IMR-90 (cell line): ENCODE data around the gene RBMS3. TPM values are rescaled to one million over a fixed set of nuclear protein-coding genes. Genes with fewer than 3 reads are reported as not detected.

Experiments used
- ATAC-seq: fragments of 200-7000 bp; cut with Tn5 transposase; 2 replicates; pipeline ENCODE4 v1.9.1; 2020; ENCODE audit warnings: low read depth, mild to moderate bottlenecking, moderate library complexity
- BruUV-seq: library from RNA; stranded (reverse); fragments of 400-500 nt; replicated peaks from 2 replicates; lab custom pipeline; 2021; lab: Mats Ljungman, UMichigan
- CTCF ChIA-PET: fragments of 300-600 bp; formaldehyde crosslinking; extraction: SDS; loops from one replicate; lab custom pipeline; 2021; ENCODE audit warnings: antibody characterized with exemption; lab: Yijun Ruan, JAX
- POLR2A ChIA-PET: fragments of 300-600 bp; sonication (Branson Sonifier 250); formaldehyde crosslinking; loops from one replicate; lab custom pipeline; 2022; ENCODE audit warnings: antibody characterized with exemption; ENCODE audit not compliant: unreplicated experiment; lab: Charles Lee
- DNase-seq: peaks from one replicate; pipeline ENCODE4 v3.0.0; 2013
- H2AFZ ChIP-seq: replicated peaks from 2 replicates; pipeline ENCODE3; 2013; ENCODE audit warnings: low read length, mild to moderate bottlenecking; ENCODE audit not compliant: poor library complexity
- H2AK5ac ChIP-seq: 2 replicates; pipeline ENCODE4 v1.6.1; 2013; ENCODE audit warnings: low read depth, low read length, inconsistent platforms
- H2AK9ac ChIP-seq: replicated peaks from 2 replicates; pipeline ENCODE3; 2013; ENCODE audit warnings: mild to moderate bottlenecking, low read depth, low read length, moderate library complexity; ENCODE audit not compliant: poor library complexity
- H2BK120ac ChIP-seq: 2 replicates; pipeline ENCODE4 v1.6.1; 2013; ENCODE audit warnings: low read depth, low read length, inconsistent platforms
- H2BK15ac ChIP-seq: 3 replicates; pipeline ENCODE4 v1.6.1; 2013; ENCODE audit warnings: low read depth, low read length, inconsistent platforms
- H2BK20ac ChIP-seq: 2 replicates; pipeline ENCODE4 v1.6.1; 2013; ENCODE audit warnings: low read depth, mild to moderate bottlenecking, inconsistent platforms, low read length, moderate library complexity
- H2BK5ac ChIP-seq: 2 replicates; pipeline ENCODE4 v1.6.1; 2013; ENCODE audit warnings: mild to moderate bottlenecking, low read depth, low read length, inconsistent platforms; ENCODE audit not compliant: poor library complexity, severe bottlenecking
- H3K14ac ChIP-seq: replicated peaks from 2 replicates; pipeline ENCODE4 v1.6.1; 2013; ENCODE audit warnings: low read depth, low read length, inconsistent platforms
- H3K18ac ChIP-seq: 2 replicates; pipeline ENCODE4 v1.6.1; 2013; ENCODE audit warnings: low read depth, low read length, control low read depth
- H3K23ac ChIP-seq: 2 replicates; pipeline ENCODE4 v1.6.1; 2013; ENCODE audit warnings: low read depth, low read length, inconsistent platforms
- H3K27ac ChIP-seq: 2 replicates; pipeline ENCODE4 v1.5.1; 2013; ENCODE audit warnings: mild to moderate bottlenecking, control low read depth, low read length; ENCODE audit not compliant: insufficient read depth
- H3K27me3 ChIP-seq: 2 replicates; pipeline ENCODE4 v1.6.1; 2013; ENCODE audit warnings: low read length; ENCODE audit not compliant: control insufficient read depth, insufficient read depth
- H3K36me3 ChIP-seq: 2 replicates; pipeline ENCODE4 v1.6.1; 2013; ENCODE audit warnings: low read length, mixed read lengths; ENCODE audit not compliant: control insufficient read depth, insufficient read depth
- H3K4ac ChIP-seq: 2 replicates; pipeline ENCODE4 v1.6.1; 2013; ENCODE audit warnings: low read depth, low read length, inconsistent platforms
- H3K4me1 ChIP-seq: 2 replicates; pipeline ENCODE4 v1.6.1; 2013; ENCODE audit warnings: low read length, mixed read lengths; ENCODE audit not compliant: control insufficient read depth, insufficient read depth
- H3K4me2 ChIP-seq: 2 replicates; pipeline ENCODE4 v1.6.1; 2013; ENCODE audit warnings: low read depth, mild to moderate bottlenecking, control low read depth, low read length, moderate library complexity
- H3K4me3 ChIP-seq: 2 replicates; pipeline ENCODE4 v1.5.1; 2013; ENCODE audit warnings: low read depth, mild to moderate bottlenecking, control low read depth, low read length, moderate library complexity; ENCODE audit not compliant: insufficient read depth
- H3K56ac ChIP-seq: 2 replicates; pipeline ENCODE4 v1.6.1; 2013; ENCODE audit warnings: low read length, inconsistent platforms; ENCODE audit not compliant: insufficient read depth; ENCODE audit errors: extremely low read depth
- H3K79me1 ChIP-seq, 2 experiments: 2 replicates each; pipeline ENCODE4 v1.6.1; 2013; ENCODE audit warnings: low read length in 2 of 2, inconsistent platforms in 1 of 2, low read depth in 1 of 2
- H3K9ac ChIP-seq: 2 replicates; pipeline ENCODE4 v1.6.1; 2013; ENCODE audit warnings: low read depth, low read length, control low read depth
- H3K9me1 ChIP-seq: 2 replicates; pipeline ENCODE4 v1.6.1; 2013; ENCODE audit warnings: low read length, inconsistent platforms; ENCODE audit not compliant: insufficient read depth
- H3K9me3 ChIP-seq: 2 replicates; pipeline ENCODE4 v1.6.1; 2013; ENCODE audit warnings: low read length; ENCODE audit not compliant: control insufficient read depth, insufficient read depth
- H4K20me1 ChIP-seq: 2 replicates; pipeline ENCODE4 v1.6.1; 2013; ENCODE audit warnings: low read length, inconsistent platforms; ENCODE audit not compliant: insufficient read depth
- H4K5ac ChIP-seq: 2 replicates; pipeline ENCODE4 v1.6.1; 2013; ENCODE audit warnings: mild to moderate bottlenecking, low read depth, low read length, control low read depth
- H4K8ac ChIP-seq, 2 experiments: 2 replicates each; pipeline ENCODE4 v1.6.1; 2013; ENCODE audit warnings: low read depth in 2 of 2, low read length in 2 of 2, control low read depth in 1 of 2, inconsistent platforms in 1 of 2
- H4K91ac ChIP-seq: 2 replicates; pipeline ENCODE4 v1.6.1; 2013; ENCODE audit warnings: low read depth, low read length, inconsistent platforms; ENCODE audit not compliant: insufficient read depth
- BHLHE40 ChIP-seq: fragments of 150-350 bp; IDR thresholded peaks from 2 replicates; pipeline ENCODE4 v1.6.1; 2016; ENCODE audit warnings: mild to moderate bottlenecking, low read depth, low read length
- CEBPB ChIP-seq: IDR thresholded peaks from 2 replicates; pipeline ENCODE4 v1.6.1; 2012; ENCODE audit warnings: low read depth, low read length, improper control_type of control experiment
- NFE2L2 ChIP-seq: fragments of 150-350 bp; IDR thresholded peaks from 2 replicates; pipeline ENCODE4 v1.6.1; 2016; ENCODE audit warnings: low read depth, mild to moderate bottlenecking, low read length
- RAD21 ChIP-seq: IDR thresholded peaks from 2 replicates; pipeline ENCODE4 v1.6.1; 2012; ENCODE audit warnings: low read length, improper control_type of control experiment
- WGBS, 2 experiments: methylation state at CpG; one replicate each; pipeline versions ENCODE4 v1.1.5 to v1.1.7; 2013; ENCODE audit warnings: missing lambda C conversion rate in 2 of 2; ENCODE audit not compliant: insufficient read length in 1 of 2; ENCODE audit errors: extremely low coverage in 2 of 2; 5-methylcytosine and 5-hydroxymethylcytosine counted together
- dilution Hi-C: fragments of 300-500 bp; cut with HindIII; formaldehyde crosslinking; loops from one replicate; pipeline ENCODE4 v1.14.3; 2018; ENCODE audit warnings: low sequenced_read_pairs; ENCODE audit not compliant: unreplicated experiment
- in situ Hi-C: fragments of 300-500 bp; cut with MboI; formaldehyde crosslinking; loops from 3 replicates; pipeline ENCODE4 v1.14.3; 2019; ENCODE audit warnings: low sequenced_read_pairs, inconsistent platforms, mixed read lengths
- intact Hi-C: fragments of 100-400 bp; cut with micrococcal nuclease; formaldehyde crosslinking; loops from 2 replicates; pipeline ENCODE4 v1.10.0; 2022
- polyA plus RNA-seq, 3 experiments: library from polyadenylated mRNA; depleted of rRNA; stranded (reverse); fragments of >200 nt; gene quantifications; 2 replicates each; pipeline ENCODE4 v1.2.3, GENCODE V29; 2012; ENCODE audit warnings: low replicate concordance in 1 of 3
- total RNA-seq: library from RNA; depleted of rRNA; stranded (reverse); fragments of >200 nt; gene quantifications from 2 replicates; pipeline ENCODE4 v1.2.3, GENCODE V29; 2012
- TF ChIP-seq, protein P1 (sequence below): fragments of 150-350 bp; IDR thresholded peaks from 2 replicates; pipeline ENCODE4 v1.6.1; 2017; ENCODE audit warnings: mild to moderate bottlenecking, antibody characterized with exemption, low read length, low read depth

Gene RBMS3
- total and polyA plus RNA-seq, 2 of the 4 experiments (the other 2 are of a cell fraction) = 15.2 to 127 TPM

DNA sequence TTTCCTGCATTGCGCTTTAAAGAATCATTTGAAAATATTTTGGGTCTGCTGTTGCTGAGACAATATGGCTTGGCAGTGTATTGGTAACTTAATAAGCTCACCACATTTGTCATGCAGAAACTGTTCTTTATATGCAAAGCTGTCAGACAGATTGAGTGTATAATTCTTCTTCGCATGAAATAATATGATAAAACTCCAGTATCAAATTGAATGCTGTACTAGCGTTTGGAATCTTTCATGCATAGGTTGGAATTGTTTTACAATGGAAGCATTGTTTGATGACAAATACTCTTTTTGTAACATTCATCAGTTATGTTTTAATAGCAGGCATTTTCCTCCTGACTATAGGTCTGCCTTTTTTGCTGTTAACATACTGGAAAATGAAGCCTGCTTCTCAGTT lies 53.8 kb downstream of the RBMS3 start:
- no CpG with 5 or more reads among the region's 3 CpGs for WGBS, 2 experiments
- H3K9me1 ChIP-seq = peaks cover 6% of the 10 kb centered on the region
- dilution Hi-C loops = no loop called here
- peak overlapping the region; percentile 0; the same call in 1 of the 2 replicates for H3K9ac ChIP-seq
- H2BK5ac ChIP-seq = peak overlapping the region; percentile 76
- ChIA-PET POLR2A (no interaction called here), CTCF (interaction anchor here (1.1 kb wide), 1 partner anchor 14 kb away, joined by 4 read pairs; no protein-coding TSS in a partner anchor)
- no peak overlapping the region for H2BK15ac ChIP-seq
- peaks cover 18% of the 10 kb centered on the region for H4K20me1 ChIP-seq
- H3K56ac ChIP-seq = no peak overlapping the region
- no TSS peak for BruUV-seq
- H3K27ac ChIP-seq = no peak overlapping the region; the same call in 1 of the 2 replicates
- no peak overlapping the region for H3K4me3 ChIP-seq
- H2AK5ac ChIP-seq = no peak overlapping the region
- H2AK9ac ChIP-seq = no peak overlapping the region
- H3K4me2 ChIP-seq = peak overlapping the region; percentile 83; the same call in 1 of the 2 replicates
- no peaks in the 10 kb centered on the region for H3K9me3 ChIP-seq
- H3K36me3 ChIP-seq = no peaks in the 10 kb centered on the region
- H3K79me1 ChIP-seq = peaks cover 21 to 69% of the 10 kb centered on the region in 2 experiments
- H4K5ac ChIP-seq = no peak overlapping the region
- TF ChIP-seq, protein P1, sequence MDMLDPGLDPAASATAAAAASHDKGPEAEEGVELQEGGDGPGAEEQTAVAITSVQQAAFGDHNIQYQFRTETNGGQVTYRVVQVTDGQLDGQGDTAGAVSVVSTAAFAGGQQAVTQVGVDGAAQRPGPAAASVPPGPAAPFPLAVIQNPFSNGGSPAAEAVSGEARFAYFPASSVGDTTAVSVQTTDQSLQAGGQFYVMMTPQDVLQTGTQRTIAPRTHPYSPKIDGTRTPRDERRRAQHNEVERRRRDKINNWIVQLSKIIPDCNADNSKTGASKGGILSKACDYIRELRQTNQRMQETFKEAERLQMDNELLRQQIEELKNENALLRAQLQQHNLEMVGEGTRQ = no peak
- no peak for TF ChIP-seq CEBPB
- TF ChIP-seq NFE2L2 = no peak
- TF ChIP-seq BHLHE40 = no peak
- TF ChIP-seq RAD21 = no peak
- DNase-seq = no peak
- no peak overlapping the region for H3K23ac ChIP-seq
- in situ Hi-C loops = no loop called here
- no peak overlapping the region; a peak in 1 of 4 replicates for H4K8ac ChIP-seq
- no peak for ATAC-seq
- no peak overlapping the region for H3K4ac ChIP-seq
- H3K27me3 ChIP-seq = no peaks in the 10 kb centered on the region
- peaks cover 9% of the 10 kb centered on the region for H3K4me1 ChIP-seq
- no peak overlapping the region for H4K91ac ChIP-seq
- peak overlapping the region; percentile 9; the same call in 1 of the 2 replicates for H3K18ac ChIP-seq
- intact Hi-C loops = loop anchor here (2.0 kb wide), 1 partner anchor 52 kb away; no protein-coding TSS in a partner anchor
- no peak overlapping the region for H2AFZ ChIP-seq
- H2BK20ac ChIP-seq = no peak overlapping the region
- no peak overlapping the region for H2BK120ac ChIP-seq
- H3K14ac ChIP-seq = no peak overlapping the region
